Activated gamma-delta T cell treated with anti-CD3 and anti-CD28 coated beads, Interleukin-2, amount 50 U/mL, for 16 hours (primary cell): ENCODE results near the gene LHX4.

ENCODE experiments used
- DNase-seq: peaks from one replicate; pipeline ENCODE4 v3.0.0-alpha.2; 2020; ENCODE audit warnings: low read depth

The LHX4 gene

DNA sequence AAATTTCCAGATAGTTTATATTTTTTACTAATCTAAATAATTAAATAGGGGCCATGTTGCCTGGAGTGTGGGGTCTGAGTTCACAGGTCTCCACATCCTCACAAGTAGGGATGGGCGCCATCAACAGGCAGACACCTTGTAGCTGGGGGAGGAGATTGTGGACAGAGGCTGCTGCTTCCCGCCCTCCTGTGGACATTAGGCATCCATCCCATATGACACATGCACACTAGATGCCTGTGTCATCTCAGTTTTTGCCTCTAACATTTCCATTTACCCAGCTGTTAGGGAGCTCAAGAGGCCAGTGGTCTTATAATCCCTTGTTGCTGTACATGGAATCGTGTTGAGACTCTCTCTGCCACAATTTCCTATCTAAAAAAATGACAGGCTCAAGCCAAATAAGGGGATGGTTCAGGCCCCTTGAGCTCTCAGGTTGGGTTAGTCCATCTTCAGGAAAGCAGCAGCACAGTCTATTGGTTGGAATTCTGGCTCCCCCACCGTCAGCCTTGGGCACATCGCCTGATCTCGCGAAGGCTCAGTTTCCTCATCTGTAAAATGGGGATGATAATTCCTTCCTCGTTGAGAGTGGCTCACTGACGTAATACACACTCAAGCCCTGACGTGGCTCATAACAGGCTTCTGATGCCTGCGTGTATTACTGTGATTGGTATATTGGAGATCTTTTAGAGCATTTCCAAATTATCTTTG, 13.6 kb downstream of the LHX4 start:
- DNase-seq: no peak

DNA sequence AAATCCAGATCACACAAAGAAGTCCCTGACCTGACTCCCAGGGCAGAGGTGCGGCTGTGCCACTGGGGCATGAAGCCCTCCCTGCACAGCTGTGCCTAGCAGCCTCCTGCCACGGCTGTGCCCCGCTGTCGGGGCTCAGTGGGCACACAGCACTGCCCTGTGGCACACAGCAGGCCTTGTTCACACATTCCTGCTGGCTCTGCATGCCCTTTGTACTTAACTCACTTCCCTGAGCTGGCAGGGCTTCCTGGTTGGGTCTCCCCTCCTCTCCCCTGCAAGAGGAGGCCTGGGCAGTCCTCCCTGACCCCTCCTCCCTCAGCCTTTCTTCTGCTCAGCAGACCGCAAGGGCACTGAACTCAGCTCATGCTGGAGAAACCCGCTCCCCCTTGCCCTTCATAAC, 14.8 kb downstream of the LHX4 start:
- DNase-seq: no peak

- DNase-seq: no peak
Measured at GRCh38 chr1:180246579-180246978, 16.5 kb downstream of the LHX4 start.

GRCh38 chr1:180247061-180247460, 17.0 kb downstream of the LHX4 start:
- no peak for DNase-seq

DNA sequence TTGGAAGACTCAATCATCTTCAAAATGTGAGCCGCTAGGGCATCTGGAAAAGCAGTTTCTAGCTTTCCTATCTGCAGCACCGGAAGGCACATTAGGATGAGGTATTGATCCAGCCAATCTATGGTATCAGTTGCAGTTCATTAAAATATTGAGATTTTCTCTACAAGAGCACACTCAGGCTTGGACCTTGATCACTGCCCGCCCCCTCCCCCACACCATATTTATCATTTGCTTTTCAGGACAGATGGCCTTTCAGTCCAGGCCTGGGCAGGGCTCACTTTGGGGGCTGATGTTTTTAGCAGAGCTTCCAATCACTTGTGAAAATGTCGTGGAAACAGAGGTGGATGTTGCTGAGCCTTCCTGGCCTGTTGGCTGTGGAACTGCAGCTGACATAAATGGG, 17.5 kb downstream of the LHX4 start:
- DNase-seq: no peak

- no peak for DNase-seq
Measured at GRCh38 chr1:180248176-180248575, 18.1 kb downstream of the LHX4 start.

GRCh38 chr1:180248731-180249681, 18.9 kb downstream of the LHX4 start:
- DNase-seq: no peak

DNA sequence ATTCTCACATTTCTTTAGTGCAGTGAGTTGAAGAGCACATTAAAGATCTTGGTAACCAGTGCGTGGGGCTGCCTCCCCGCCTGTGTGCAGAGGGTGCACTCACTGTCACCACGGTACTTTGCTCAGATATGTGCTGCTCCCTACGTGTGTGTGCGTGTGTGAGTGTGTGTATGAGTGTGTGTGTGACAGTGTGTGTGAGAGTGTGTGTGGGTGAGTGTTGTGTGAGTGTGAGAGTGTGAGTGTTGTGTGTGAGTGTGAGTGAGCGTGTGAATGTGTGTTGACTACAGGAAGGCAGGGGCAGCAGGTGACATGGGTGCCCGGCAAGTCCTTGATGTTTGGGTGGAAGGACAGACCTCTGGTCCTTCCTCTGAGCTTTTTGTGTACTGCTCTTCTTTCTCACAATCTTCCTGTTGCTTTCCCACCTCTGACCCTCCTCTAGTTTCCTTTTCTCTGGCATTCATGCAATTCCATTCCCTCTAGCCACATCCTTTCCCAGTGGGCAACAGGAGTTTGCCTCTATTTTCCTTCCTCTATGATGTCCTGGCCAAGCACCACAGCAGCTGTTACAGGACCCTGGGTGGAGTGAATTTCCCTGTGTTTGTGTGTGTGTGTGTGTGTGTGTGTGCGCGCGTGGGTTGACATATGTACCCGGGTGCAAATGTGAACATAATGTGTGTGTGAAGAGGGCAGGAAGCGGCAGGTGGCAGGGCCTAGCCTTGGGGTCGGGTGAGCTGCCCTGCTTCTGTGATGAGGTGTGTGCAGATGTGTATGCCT, 19.8 kb downstream of the LHX4 start:
- no peak for DNase-seq

DNA sequence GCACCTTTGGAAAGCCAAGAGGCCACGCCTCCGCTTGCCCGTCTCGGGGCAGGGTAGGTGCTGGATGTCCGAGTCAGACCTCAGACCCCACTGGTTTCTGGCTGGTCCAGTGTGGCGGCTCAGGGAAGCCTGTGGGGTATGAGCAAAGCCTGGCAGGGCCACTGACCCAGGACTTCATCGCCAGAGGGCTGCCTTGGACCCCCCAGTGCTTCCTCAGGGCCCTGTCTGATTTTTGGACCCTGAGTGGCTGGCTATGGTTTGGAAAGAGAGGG, 20.4 kb downstream of the LHX4 start:
- DNase-seq: no peak

DNA sequence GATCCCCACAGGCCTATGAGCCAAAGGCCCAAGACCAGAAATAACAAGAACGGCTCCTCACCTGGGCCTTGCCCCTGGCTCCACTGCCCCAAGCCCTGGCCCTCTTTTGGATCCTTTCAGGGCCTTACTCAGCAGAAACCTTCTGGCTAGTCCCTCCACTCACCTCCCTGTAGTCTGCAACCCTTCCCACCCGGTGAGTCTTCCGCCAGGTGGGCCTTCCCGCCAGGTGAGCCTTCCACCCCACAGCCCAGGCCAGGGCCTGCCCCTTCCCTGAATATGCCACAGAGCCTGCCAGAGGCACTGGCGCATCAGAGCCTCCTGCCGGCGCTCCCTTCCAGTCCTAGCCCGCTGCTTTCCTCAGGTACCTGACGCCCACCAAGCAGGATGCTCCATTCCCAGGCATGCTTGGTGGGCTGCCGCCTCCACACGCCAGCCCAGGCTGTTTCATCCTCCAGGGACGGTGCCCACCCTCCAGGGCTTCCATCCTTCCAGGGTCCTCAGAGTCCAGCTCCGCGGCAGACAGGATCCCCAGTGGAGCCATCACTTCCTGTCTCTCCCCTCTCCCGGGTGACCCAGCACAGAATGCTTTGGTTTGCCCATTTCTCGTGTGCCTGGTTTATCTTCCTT, 20.9 kb downstream of the LHX4 start:
- no peak for DNase-seq

- no peak for DNase-seq
Measured at GRCh38 chr1:180251526-180252305, 21.7 kb downstream of the LHX4 start.

DNA sequence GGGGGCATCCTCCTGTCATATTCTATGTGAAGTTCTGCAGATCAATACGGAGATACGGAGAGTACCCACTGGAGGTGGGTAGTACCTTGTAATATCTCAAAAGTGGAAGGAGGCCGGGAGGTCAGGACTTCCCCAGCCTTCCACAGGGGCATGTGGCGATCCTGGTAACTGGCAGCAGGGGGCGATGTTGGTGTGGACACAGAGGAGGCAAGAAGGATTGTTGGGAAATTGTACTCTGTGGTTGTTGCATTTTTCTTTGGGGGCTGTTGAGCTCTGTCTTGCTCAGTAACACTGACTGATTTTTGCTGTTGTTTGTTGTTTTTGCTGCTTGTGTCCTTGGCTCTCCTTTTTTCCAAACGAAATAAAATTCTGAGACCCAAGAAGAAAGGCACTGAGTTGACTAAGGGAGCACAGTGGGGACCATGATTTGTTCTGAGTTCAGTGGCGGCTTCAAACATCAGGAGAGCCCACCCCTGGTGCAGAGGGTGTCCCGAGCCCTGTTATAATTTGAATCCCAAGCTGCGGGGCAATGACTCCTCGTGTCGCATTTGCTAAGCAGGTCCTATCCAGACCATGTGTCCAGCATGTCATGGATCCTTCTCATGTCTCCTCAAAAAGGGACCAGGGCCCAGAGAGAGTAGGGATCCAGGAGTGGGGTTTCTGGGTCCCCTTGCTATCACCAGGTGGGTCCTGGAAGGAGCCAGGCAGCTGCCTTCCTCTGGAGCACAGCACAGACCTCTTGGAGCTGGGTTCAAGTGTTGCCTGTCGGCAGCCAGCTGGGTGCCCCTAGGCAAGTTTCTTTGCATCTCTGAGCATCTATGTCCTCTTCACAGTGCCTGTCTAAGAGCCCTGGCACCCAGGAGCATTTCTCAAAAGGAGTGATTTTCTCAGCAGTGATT, 22.8 kb downstream of the LHX4 start:
- peak; percentile 43 for DNase-seq

- no peak for DNase-seq
Measured at GRCh38 chr1:180253585-180254495, 23.8 kb downstream of the LHX4 start.

DNA sequence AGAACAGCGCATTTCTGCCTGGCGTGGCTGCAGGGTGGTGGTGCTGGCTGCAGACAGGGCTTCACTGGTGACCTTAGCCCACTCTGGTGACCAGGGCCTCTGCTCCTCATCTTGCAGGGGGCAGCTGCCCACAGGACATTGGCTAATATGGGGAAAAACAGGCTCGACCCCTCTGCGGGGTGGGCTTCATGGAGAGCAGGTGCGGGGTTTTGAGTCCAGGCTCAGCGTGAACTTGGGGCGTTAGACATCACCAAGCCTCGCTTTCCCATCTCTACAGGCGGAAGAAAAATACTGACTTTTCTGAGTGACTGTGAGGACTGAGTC, 24.4 kb downstream of the LHX4 start:
- no peak for DNase-seq

- DNase-seq: no peak
Measured at GRCh38 chr1:180254854-180255253, 24.8 kb downstream of the LHX4 start.

GRCh38 chr1:180255536-180256340, 25.7 kb downstream of the LHX4 start:
- no peak for DNase-seq

GRCh38 chr1:180256341-180257027, 26.4 kb downstream of the LHX4 start:
- no peak for DNase-seq

- DNase-seq: no peak
Measured at GRCh38 chr1:180257028-180257386, 26.9 kb downstream of the LHX4 start.
